ENCODE measurements around the gene LRSAM1. TPM values are rescaled to one million over a fixed set of nuclear protein-coding genes. Genes with fewer than 3 reads are reported as not detected.

The LRSAM1 gene
- total and polyA plus RNA-seq, 9 of the 15 experiments (the other 6 are each of a cell fraction or from before 2014, with no cell fraction given) = 0.07 to 16.2 (median 4.7) TPM

DNA sequence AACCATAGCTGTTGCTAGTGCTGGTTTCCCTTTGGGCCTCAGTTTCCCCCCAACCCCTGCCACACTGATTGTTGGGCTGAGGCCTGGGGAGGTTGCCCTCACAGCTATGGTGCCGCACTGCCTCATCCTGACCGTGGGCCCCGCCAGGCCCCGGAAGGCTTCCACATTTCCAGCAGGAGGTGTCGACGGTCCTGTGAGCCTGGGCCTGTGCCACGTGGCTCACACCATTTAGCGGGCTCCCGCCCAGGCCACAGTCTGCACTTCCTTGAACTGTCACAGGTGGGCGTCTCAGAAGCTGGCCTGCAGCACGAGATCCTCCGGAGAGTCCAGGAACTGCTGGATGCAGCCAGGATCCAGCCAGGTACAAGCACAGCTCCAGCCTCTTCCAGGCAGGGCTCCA lies 45.7 kb downstream of the LRSAM1 start:
- no peak overlapping the region for H2AFZ ChIP-seq (ENCODE audit: low read depth, low read length)
- peak overlapping the region in 1 of 2 experiments; percentile 70; a peak in 2 of 4 replicates for H3K9ac ChIP-seq (ENCODE audit: insufficient read depth in 1 of 2, low read depth in 2 of 2, low read length in 2 of 2)
- no TSS peak for BruUV-seq (replicated peaks)
- WGBS (ENCODE audit: insufficient coverage, low coverage, missing lambda C conversion rate) = 87% methylated on average over 11 of the region's 12 CpGs
- peaks cover 6 to 21% of the 10 kb centered on the region in 2 experiments; a peak in 4 of 5 replicates for H3K4me1 ChIP-seq (replicated peaks in 1 of 2; ENCODE audit: control insufficient read depth in 2 of 2, insufficient read depth in 2 of 2, low read length in 2 of 2)
- H3K9me3 ChIP-seq (replicated peaks; ENCODE audit: control insufficient read depth, insufficient read depth, low read depth, low read length) = no peaks in the 10 kb centered on the region
- ChIA-PET CTCF (ENCODE audit: low intra/inter-chr PET ratio) (no interaction called here), POLR2A (no interaction called here)
- H3K9me1 ChIP-seq (ENCODE audit: control insufficient read depth, insufficient read depth, low read length) = no peaks in the 10 kb centered on the region
- H3K4me3 ChIP-seq = no peak overlapping the region
- in situ Hi-C loops (cut with MboI) (no loop called here), intact Hi-C loops (cut with micrococcal nuclease) (loop anchor here (5.0 kb wide), 2 partner anchors 135 to 280 kb away; no protein-coding TSS in a partner anchor)
- H3K27me3 ChIP-seq (ENCODE audit: control insufficient read depth in 2 of 2, insufficient read depth in 2 of 2, low read length in 2 of 2) = no peaks in the 10 kb centered on the region
- H3K79me2 ChIP-seq (ENCODE audit: control insufficient read depth, insufficient read depth, low read length) = no peaks in the 10 kb centered on the region
- FAIRE-seq (no peak), DNase-seq (ENCODE audit: extremely low read depth in 1 of 4, low spot score in 3 of 4) (no peak), ATAC-seq (no peak)
- no peak overlapping the region for H3K4me2 ChIP-seq (ENCODE audit: insufficient read depth, low read length)
- peaks cover 31% of the 10 kb centered on the region; the same call in 2 of the 3 replicates for H3K36me3 ChIP-seq (ENCODE audit: control insufficient read depth, insufficient read depth, low read length)
- H4K20me1 ChIP-seq (replicated peaks; ENCODE audit: control insufficient read depth, insufficient read depth, low read length) = no peaks in the 10 kb centered on the region; the same call in 1 of the 2 replicates
- H3K27ac ChIP-seq (ENCODE audit: extremely low read depth, low read depth, low read length) = no peak overlapping the region
- no peak for TF ChIP-seq EGR1 (conservative IDR thresholded peaks at IDR 0.05)
- TF ChIP-seq, protein P1, sequence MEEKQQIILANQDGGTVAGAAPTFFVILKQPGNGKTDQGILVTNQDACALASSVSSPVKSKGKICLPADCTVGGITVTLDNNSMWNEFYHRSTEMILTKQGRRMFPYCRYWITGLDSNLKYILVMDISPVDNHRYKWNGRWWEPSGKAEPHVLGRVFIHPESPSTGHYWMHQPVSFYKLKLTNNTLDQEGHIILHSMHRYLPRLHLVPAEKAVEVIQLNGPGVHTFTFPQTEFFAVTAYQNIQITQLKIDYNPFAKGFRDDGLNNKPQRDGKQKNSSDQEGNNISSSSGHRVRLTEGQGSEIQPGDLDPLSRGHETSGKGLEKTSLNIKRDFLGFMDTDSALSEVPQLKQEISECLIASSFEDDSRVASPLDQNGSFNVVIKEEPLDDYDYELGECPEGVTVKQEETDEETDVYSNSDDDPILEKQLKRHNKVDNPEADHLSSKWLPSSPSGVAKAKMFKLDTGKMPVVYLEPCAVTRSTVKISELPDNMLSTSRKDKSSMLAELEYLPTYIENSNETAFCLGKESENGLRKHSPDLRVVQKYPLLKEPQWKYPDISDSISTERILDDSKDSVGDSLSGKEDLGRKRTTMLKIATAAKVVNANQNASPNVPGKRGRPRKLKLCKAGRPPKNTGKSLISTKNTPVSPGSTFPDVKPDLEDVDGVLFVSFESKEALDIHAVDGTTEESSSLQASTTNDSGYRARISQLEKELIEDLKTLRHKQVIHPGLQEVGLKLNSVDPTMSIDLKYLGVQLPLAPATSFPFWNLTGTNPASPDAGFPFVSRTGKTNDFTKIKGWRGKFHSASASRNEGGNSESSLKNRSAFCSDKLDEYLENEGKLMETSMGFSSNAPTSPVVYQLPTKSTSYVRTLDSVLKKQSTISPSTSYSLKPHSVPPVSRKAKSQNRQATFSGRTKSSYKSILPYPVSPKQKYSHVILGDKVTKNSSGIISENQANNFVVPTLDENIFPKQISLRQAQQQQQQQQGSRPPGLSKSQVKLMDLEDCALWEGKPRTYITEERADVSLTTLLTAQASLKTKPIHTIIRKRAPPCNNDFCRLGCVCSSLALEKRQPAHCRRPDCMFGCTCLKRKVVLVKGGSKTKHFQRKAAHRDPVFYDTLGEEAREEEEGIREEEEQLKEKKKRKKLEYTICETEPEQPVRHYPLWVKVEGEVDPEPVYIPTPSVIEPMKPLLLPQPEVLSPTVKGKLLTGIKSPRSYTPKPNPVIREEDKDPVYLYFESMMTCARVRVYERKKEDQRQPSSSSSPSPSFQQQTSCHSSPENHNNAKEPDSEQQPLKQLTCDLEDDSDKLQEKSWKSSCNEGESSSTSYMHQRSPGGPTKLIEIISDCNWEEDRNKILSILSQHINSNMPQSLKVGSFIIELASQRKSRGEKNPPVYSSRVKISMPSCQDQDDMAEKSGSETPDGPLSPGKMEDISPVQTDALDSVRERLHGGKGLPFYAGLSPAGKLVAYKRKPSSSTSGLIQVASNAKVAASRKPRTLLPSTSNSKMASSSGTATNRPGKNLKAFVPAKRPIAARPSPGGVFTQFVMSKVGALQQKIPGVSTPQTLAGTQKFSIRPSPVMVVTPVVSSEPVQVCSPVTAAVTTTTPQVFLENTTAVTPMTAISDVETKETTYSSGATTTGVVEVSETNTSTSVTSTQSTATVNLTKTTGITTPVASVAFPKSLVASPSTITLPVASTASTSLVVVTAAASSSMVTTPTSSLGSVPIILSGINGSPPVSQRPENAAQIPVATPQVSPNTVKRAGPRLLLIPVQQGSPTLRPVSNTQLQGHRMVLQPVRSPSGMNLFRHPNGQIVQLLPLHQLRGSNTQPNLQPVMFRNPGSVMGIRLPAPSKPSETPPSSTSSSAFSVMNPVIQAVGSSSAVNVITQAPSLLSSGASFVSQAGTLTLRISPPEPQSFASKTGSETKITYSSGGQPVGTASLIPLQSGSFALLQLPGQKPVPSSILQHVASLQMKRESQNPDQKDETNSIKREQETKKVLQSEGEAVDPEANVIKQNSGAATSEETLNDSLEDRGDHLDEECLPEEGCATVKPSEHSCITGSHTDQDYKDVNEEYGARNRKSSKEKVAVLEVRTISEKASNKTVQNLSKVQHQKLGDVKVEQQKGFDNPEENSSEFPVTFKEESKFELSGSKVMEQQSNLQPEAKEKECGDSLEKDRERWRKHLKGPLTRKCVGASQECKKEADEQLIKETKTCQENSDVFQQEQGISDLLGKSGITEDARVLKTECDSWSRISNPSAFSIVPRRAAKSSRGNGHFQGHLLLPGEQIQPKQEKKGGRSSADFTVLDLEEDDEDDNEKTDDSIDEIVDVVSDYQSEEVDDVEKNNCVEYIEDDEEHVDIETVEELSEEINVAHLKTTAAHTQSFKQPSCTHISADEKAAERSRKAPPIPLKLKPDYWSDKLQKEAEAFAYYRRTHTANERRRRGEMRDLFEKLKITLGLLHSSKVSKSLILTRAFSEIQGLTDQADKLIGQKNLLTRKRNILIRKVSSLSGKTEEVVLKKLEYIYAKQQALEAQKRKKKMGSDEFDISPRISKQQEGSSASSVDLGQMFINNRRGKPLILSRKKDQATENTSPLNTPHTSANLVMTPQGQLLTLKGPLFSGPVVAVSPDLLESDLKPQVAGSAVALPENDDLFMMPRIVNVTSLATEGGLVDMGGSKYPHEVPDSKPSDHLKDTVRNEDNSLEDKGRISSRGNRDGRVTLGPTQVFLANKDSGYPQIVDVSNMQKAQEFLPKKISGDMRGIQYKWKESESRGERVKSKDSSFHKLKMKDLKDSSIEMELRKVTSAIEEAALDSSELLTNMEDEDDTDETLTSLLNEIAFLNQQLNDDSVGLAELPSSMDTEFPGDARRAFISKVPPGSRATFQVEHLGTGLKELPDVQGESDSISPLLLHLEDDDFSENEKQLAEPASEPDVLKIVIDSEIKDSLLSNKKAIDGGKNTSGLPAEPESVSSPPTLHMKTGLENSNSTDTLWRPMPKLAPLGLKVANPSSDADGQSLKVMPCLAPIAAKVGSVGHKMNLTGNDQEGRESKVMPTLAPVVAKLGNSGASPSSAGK (IDR thresholded peaks at IDR 0.05) = 0 out of 2 replicates have a peak, but pooled peaks have one; percentile 16
- TF ChIP-seq, protein P2, sequence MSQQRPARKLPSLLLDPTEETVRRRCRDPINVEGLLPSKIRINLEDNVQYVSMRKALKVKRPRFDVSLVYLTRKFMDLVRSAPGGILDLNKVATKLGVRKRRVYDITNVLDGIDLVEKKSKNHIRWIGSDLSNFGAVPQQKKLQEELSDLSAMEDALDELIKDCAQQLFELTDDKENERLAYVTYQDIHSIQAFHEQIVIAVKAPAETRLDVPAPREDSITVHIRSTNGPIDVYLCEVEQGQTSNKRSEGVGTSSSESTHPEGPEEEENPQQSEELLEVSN (IDR thresholded peaks at IDR 0.05; ENCODE audit: borderline replicate concordance in 1 of 2, extremely low read depth in 1 of 2, insufficient read depth in 1 of 2, insufficient read length in 1 of 2, low read depth in 1 of 2, low read length in 1 of 2, poor library complexity in 1 of 2, severe bottlenecking in 1 of 2) = peak; percentile 59 to 69
- TF ChIP-seq, protein P3, sequence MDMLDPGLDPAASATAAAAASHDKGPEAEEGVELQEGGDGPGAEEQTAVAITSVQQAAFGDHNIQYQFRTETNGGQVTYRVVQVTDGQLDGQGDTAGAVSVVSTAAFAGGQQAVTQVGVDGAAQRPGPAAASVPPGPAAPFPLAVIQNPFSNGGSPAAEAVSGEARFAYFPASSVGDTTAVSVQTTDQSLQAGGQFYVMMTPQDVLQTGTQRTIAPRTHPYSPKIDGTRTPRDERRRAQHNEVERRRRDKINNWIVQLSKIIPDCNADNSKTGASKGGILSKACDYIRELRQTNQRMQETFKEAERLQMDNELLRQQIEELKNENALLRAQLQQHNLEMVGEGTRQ (CRISPR knock-in tag; IDR thresholded peaks at IDR 0.05) = no peak
- TF ChIP-seq POLR2G (IDR thresholded peaks at IDR 0.05; ENCODE audit: low read depth, low read length) = 0 out of 2 replicates have a peak, but pooled peaks have one; percentile 15

Measured in K562 (cell line).